Measurements from ENCODE around the gene PIWIL1.

The PIWIL1 gene

GRCh38 chr12:130375296-130376287, 37.9 kb downstream of the PIWIL1 start:
- no peak for DNase-seq

- DNase-seq, result no peak
These were observed 45.1 kb downstream of the PIWIL1 start for GRCh38 chr12:130382818-130383217.

- DNase-seq, result no peak
These were observed 46.5 kb downstream of the PIWIL1 start for GRCh38 chr12:130384234-130384633.

GRCh38 chr12:130385193-130385592, 47.5 kb downstream of the PIWIL1 start:
- DNase-seq, result no peak

- no peak for DNase-seq
These were observed 53.5 kb downstream of the PIWIL1 start for GRCh38 chr12:130391186-130391585.

- DNase-seq, result no peak
These were observed 57.2 kb downstream of the PIWIL1 start for GRCh38 chr12:130394906-130395305.

GRCh38 chr12:130396667-130397066, 59.0 kb downstream of the PIWIL1 start:
- no peak for DNase-seq

- no peak for DNase-seq
These were observed 60.6 kb downstream of the PIWIL1 start for GRCh38 chr12:130398100-130398848.

GRCh38 chr12:130401703-130402102, 64.0 kb downstream of the PIWIL1 start:
- DNase-seq, result peak; percentile 0

GRCh38 chr12:130405332-130405731, 67.6 kb downstream of the PIWIL1 start:
- no peak for DNase-seq

- DNase-seq, result no peak
These were observed 74.7 kb downstream of the PIWIL1 start for GRCh38 chr12:130412384-130412783.

- DNase-seq, result no peak
These were observed 76.2 kb downstream of the PIWIL1 start for GRCh38 chr12:130413909-130414308.

- DNase-seq, result no peak
These were observed 76.7 kb downstream of the PIWIL1 start for GRCh38 chr12:130414381-130414780.

- DNase-seq, result no peak
These were observed 80.6 kb downstream of the PIWIL1 start for GRCh38 chr12:130418251-130418650.

GRCh38 chr12:130419116-130419515, 81.4 kb downstream of the PIWIL1 start:
- no peak for DNase-seq

- DNase-seq, result no peak
These were observed 82.4 kb downstream of the PIWIL1 start for GRCh38 chr12:130420071-130420470.

- DNase-seq, result no peak
These were observed 84.2 kb downstream of the PIWIL1 start for GRCh38 chr12:130421896-130422295.
